NCI-H1417 treated with DMSO at 0.1 percent for 48 hours (cell line): Measurements from ENCODE around the gene KRT5.

ENCODE experiments used
- DNase-seq: peaks from one replicate; lab custom pipeline; 2025; lab: John Stamatoyannopoulos, UW

The KRT5 gene

GRCh38 chr12:52519826-52520662 is at the start of gene KRT5:
Gene KRT5 (minus strand): TSS chr12:52520394. CDS start chr12:52520296, 98 bp downstream.
- no peak for DNase-seq

- no peak for DNase-seq
These were observed 47.9 kb upstream of the KRT5 start for GRCh38 chr12:52568111-52568510.

- no peak for DNase-seq
These were observed 46.7 kb upstream of the KRT5 start for GRCh38 chr12:52566847-52567291.

GRCh38 chr12:52564582-52564981 is 44.4 kb upstream of the KRT5 start:
- no peak for DNase-seq

- DNase-seq: no peak
These were observed 41.8 kb upstream of the KRT5 start for GRCh38 chr12:52561880-52562449.

GRCh38 chr12:52559979-52560378 is 39.8 kb upstream of the KRT5 start:
- no peak for DNase-seq

- no peak for DNase-seq
These were observed 38.7 kb upstream of the KRT5 start for GRCh38 chr12:52558781-52559445.

GRCh38 chr12:52557476-52557875 is 37.3 kb upstream of the KRT5 start:
- DNase-seq: no peak

- DNase-seq: no peak
These were observed 35.4 kb upstream of the KRT5 start for GRCh38 chr12:52555577-52555976.

GRCh38 chr12:52552681-52553195 is 32.5 kb upstream of the KRT5 start, which contains the start of gene KRT71:
Gene KRT71 (minus strand): TSS chr12:52553145. CDS start chr12:52553077, 68 bp downstream.
- DNase-seq: no peak

GRCh38 chr12:52552055-52552454 is 31.9 kb upstream of the KRT5 start:
- DNase-seq: no peak

- no peak for DNase-seq
These were observed 31.1 kb upstream of the KRT5 start for GRCh38 chr12:52551216-52551865.

- no peak for DNase-seq
These were observed 25.9 kb upstream of the KRT5 start for GRCh38 chr12:52546126-52546525.

GRCh38 chr12:52543985-52544883 is 24.0 kb upstream of the KRT5 start:
- DNase-seq: no peak

GRCh38 chr12:52542785-52543318 is 22.7 kb upstream of the KRT5 start:
- no peak for DNase-seq

GRCh38 chr12:52542157-52542556 is 22.0 kb upstream of the KRT5 start:
- no peak for DNase-seq

GRCh38 chr12:52541709-52542108 is 21.5 kb upstream of the KRT5 start:
- DNase-seq: no peak

GRCh38 chr12:52540531-52540930 is 20.3 kb upstream of the KRT5 start:
- no peak for DNase-seq

- DNase-seq: no peak
These were observed 19.6 kb upstream of the KRT5 start for GRCh38 chr12:52539821-52540173.

GRCh38 chr12:52539083-52539820 is 19.1 kb upstream of the KRT5 start:
- peak; percentile 52 for DNase-seq
